ENCODE measurements around the gene CHIT1.

DNA sequence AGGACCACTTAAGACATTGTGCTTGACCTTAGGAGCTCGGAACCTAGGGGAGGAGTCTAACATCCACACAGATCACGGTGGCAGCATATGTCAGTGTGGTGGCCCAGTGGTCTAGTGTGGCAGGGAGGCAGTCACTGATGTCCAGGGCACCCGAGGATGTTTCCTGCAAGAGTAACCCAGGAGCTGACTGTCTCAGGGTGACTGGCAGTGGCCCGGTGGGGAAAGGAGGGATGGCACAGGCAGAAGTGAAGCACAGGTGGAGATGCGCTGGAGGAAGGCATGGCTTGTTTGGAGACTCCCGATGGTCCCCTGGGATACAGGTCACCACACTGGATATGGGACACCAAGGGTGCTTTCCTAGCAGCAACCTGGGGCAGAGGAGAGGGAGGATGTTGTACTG lies 16.3 kb downstream of the CHIT1 start:
- TF ChIP-seq, protein P1, sequence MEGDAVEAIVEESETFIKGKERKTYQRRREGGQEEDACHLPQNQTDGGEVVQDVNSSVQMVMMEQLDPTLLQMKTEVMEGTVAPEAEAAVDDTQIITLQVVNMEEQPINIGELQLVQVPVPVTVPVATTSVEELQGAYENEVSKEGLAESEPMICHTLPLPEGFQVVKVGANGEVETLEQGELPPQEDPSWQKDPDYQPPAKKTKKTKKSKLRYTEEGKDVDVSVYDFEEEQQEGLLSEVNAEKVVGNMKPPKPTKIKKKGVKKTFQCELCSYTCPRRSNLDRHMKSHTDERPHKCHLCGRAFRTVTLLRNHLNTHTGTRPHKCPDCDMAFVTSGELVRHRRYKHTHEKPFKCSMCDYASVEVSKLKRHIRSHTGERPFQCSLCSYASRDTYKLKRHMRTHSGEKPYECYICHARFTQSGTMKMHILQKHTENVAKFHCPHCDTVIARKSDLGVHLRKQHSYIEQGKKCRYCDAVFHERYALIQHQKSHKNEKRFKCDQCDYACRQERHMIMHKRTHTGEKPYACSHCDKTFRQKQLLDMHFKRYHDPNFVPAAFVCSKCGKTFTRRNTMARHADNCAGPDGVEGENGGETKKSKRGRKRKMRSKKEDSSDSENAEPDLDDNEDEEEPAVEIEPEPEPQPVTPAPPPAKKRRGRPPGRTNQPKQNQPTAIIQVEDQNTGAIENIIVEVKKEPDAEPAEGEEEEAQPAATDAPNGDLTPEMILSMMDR (IDR thresholded peaks at IDR 0.05), result no peak
- TF ChIP-seq POLR2A (IDR thresholded peaks at IDR 0.05), result no peak

Data from uterus (tissue), 2 donors.